ENCODE measurements around the gene RBBP4. TPM values are rescaled to one million over a fixed set of nuclear protein-coding genes. Genes with fewer than 3 reads are reported as not detected.

Gene RBBP4
- total RNA-seq, 1 experiment from 2014 or later = 513 TPM

- no peaks in the 10 kb centered on the region for H3K27me3 ChIP-seq (replicated peaks; ENCODE audit: insufficient read depth, low read depth, low read length, poor library complexity)
- no peak overlapping the region for H3K4me3 ChIP-seq (ENCODE audit: low read depth, low read length, poor library complexity, severe bottlenecking)
- no peak overlapping the region for H3K27ac ChIP-seq (ENCODE audit: low read depth, low read length, poor library complexity, severe bottlenecking)
- H3K36me3 ChIP-seq (ENCODE audit: insufficient read depth, low read length, poor library complexity, severe bottlenecking) = no peaks in the 10 kb centered on the region
- no peaks in the 10 kb centered on the region for H3K9me3 ChIP-seq (ENCODE audit: low read depth, low read length, poor library complexity, severe bottlenecking)
- TF ChIP-seq EZH2 (IDR thresholded peaks at IDR 0.05; ENCODE audit: borderline replicate concordance, low read depth, low read length, poor library complexity, severe bottlenecking) = no peak
- TF ChIP-seq, protein P1, sequence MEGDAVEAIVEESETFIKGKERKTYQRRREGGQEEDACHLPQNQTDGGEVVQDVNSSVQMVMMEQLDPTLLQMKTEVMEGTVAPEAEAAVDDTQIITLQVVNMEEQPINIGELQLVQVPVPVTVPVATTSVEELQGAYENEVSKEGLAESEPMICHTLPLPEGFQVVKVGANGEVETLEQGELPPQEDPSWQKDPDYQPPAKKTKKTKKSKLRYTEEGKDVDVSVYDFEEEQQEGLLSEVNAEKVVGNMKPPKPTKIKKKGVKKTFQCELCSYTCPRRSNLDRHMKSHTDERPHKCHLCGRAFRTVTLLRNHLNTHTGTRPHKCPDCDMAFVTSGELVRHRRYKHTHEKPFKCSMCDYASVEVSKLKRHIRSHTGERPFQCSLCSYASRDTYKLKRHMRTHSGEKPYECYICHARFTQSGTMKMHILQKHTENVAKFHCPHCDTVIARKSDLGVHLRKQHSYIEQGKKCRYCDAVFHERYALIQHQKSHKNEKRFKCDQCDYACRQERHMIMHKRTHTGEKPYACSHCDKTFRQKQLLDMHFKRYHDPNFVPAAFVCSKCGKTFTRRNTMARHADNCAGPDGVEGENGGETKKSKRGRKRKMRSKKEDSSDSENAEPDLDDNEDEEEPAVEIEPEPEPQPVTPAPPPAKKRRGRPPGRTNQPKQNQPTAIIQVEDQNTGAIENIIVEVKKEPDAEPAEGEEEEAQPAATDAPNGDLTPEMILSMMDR (conservative IDR thresholded peaks at IDR 0.05; ENCODE audit: low read depth, low read length) = no peak
- intact Hi-C loops (cut with micrococcal nuclease; ENCODE audit: unreplicated experiment) = no loop called here
- POLR2A ChIA-PET (ENCODE audit: low non-redundant PET) = no interaction called here
- CTCF ChIA-PET = no interaction called here
- peaks cover 5% of the 10 kb centered on the region for H3K4me1 ChIP-seq (ENCODE audit: insufficient read depth, low read length, poor library complexity, severe bottlenecking)
- no TSS peak for BruUV-seq (replicated peaks)
- DNase-seq (ENCODE audit: low spot score) = no peak
Observed at GRCh38 chr1:32609180-32609579, 41.8 kb upstream of the RBBP4 start.

- peaks cover 5% of the 10 kb centered on the region for H3K4me1 ChIP-seq (ENCODE audit: insufficient read depth, low read length, poor library complexity, severe bottlenecking)
- POLR2A ChIA-PET (ENCODE audit: low non-redundant PET) = no interaction called here
- H3K36me3 ChIP-seq (ENCODE audit: insufficient read depth, low read length, poor library complexity, severe bottlenecking) = no peaks in the 10 kb centered on the region
- no peaks in the 10 kb centered on the region for H3K9me3 ChIP-seq (ENCODE audit: low read depth, low read length, poor library complexity, severe bottlenecking)
- BruUV-seq (replicated peaks) = no TSS peak
- TF ChIP-seq EZH2 (IDR thresholded peaks at IDR 0.05; ENCODE audit: borderline replicate concordance, low read depth, low read length, poor library complexity, severe bottlenecking) = no peak
- TF ChIP-seq, protein P1 (conservative IDR thresholded peaks at IDR 0.05; ENCODE audit: low read depth, low read length) = no peak
- no peak overlapping the region for H3K27ac ChIP-seq (ENCODE audit: low read depth, low read length, poor library complexity, severe bottlenecking)
- intact Hi-C loops (cut with micrococcal nuclease; ENCODE audit: unreplicated experiment) = no loop called here
- H3K4me3 ChIP-seq (ENCODE audit: low read depth, low read length, poor library complexity, severe bottlenecking) = peak overlapping the region; percentile 63
- CTCF ChIA-PET = no interaction called here
- no peaks in the 10 kb centered on the region for H3K27me3 ChIP-seq (replicated peaks; ENCODE audit: insufficient read depth, low read depth, low read length, poor library complexity)
- no peak for DNase-seq (ENCODE audit: low spot score)
Observed at GRCh38 chr1:32611859-32612188, 39.2 kb upstream of the RBBP4 start.

GRCh38 chr1:32612189-32612881 is 38.7 kb upstream of the RBBP4 start:
- intact Hi-C loops (cut with micrococcal nuclease; ENCODE audit: unreplicated experiment) = no loop called here
- Histone ChIP-seq H3K9me3 (ENCODE audit: low read depth, low read length, poor library complexity, severe bottlenecking) (no peaks in the 10 kb centered on the region), H3K4me3 (ENCODE audit: low read depth, low read length, poor library complexity, severe bottlenecking) (peak overlapping the region; percentile 63), H3K36me3 (ENCODE audit: insufficient read depth, low read length, poor library complexity, severe bottlenecking) (no peaks in the 10 kb centered on the region), H3K4me1 (ENCODE audit: insufficient read depth, low read length, poor library complexity, severe bottlenecking) (peaks cover 5% of the 10 kb centered on the region), H3K27me3 (replicated peaks; ENCODE audit: insufficient read depth, low read depth, low read length, poor library complexity) (no peaks in the 10 kb centered on the region), H3K27ac (ENCODE audit: low read depth, low read length, poor library complexity, severe bottlenecking) (no peak overlapping the region)
- no peak for TF ChIP-seq EZH2 (IDR thresholded peaks at IDR 0.05; ENCODE audit: borderline replicate concordance, low read depth, low read length, poor library complexity, severe bottlenecking)
- TF ChIP-seq, protein P1 (conservative IDR thresholded peaks at IDR 0.05; ENCODE audit: low read depth, low read length) = no peak
- POLR2A ChIA-PET (ENCODE audit: low non-redundant PET) = no interaction called here
- DNase-seq (ENCODE audit: low spot score) = peak; percentile 88
- CTCF ChIA-PET = interaction anchor here (0.6 kb wide), 1 partner anchor 100 kb away, joined by 3 read pairs; no protein-coding TSS in a partner anchor
- no TSS peak for BruUV-seq (replicated peaks)
